Stomach (tissue), 9 donors: ENCODE measurements around the gene SLF1. TPM values are rescaled to one million over a fixed set of nuclear protein-coding genes. Genes with fewer than 3 reads are reported as not detected.

Experiments
- DNase-seq, 2 donors: peaks; one replicate each; pipeline versions ENCODE4 v3.0.0 to v3.0.0-alpha.2; 2013 to 2019
- H3K27ac ChIP-seq, 5 donors: fragments of 200-600 bp in 4 of 5; sonication (generic) in 4 of 5; one replicate each; pipeline ENCODE4 v1.5.1; 2013 to 2019; ENCODE audit warnings: mild to moderate bottlenecking in 1 of 5, moderate library complexity in 1 of 5
- H3K27me3 ChIP-seq, 3 donors: fragments of 200-600 bp; sonication (generic); one replicate each; pipeline ENCODE4 v1.5.1; 2017 to 2019; ENCODE audit warnings: mixed run types in 1 of 3
- H3K36me3 ChIP-seq, 4 donors: fragments of 200-600 bp; sonication (generic); 1 replicate in 3 of 4; 2 replicates in 1 of 4; pipeline ENCODE4 v1.5.1; 2016 to 2019
- H3K4me1 ChIP-seq, 4 donors: fragments of 200-600 bp; sonication (generic); one replicate each; pipeline ENCODE4 v1.5.1; 2016 to 2019
- H3K4me3 ChIP-seq, 4 donors: fragments of 200-600 bp; sonication (generic) in 3 of 4; one replicate each; pipeline ENCODE4 v1.5.1; 2016 to 2019; ENCODE audit warnings: mild to moderate bottlenecking in 1 of 4
- H3K9me3 ChIP-seq, 4 donors: fragments of 200-600 bp; sonication (generic); one replicate each; pipeline ENCODE4 v1.5.1; 2016 to 2019
- CTCF ChIP-seq, 7 experiments: fragments of 450-650 bp in 4 of 7; fragments of 200-600 bp in 3 of 7; sonication (generic) in 3 of 7; IDR thresholded peaks; one replicate each; pipeline ENCODE4 v1.5.1; 2016 to 2019; ENCODE audit warnings: antibody characterized with exemption in 7 of 7, control low read depth in 2 of 7, mild to moderate bottlenecking in 1 of 7
- EP300 ChIP-seq: sonication (generic); formaldehyde crosslinking; IDR thresholded peaks from one replicate; pipeline ENCODE4 v1.6.1; 2017; ENCODE audit warnings: antibody characterized with exemption
- POLR2A ChIP-seq, 4 donors: fragments of 450-650 bp; IDR thresholded peaks; one replicate each; pipeline ENCODE4 v1.6.1; 2016; ENCODE audit warnings: antibody characterized with exemption in 4 of 4, control low read depth in 2 of 4, mild to moderate bottlenecking in 1 of 4, moderate library complexity in 1 of 4
- POLR2AphosphoS5 ChIP-seq, 3 donors: sonication (generic); formaldehyde crosslinking; IDR thresholded peaks; one replicate each; pipeline ENCODE4 v1.6.1; 2016; ENCODE audit warnings: antibody characterized with exemption in 3 of 3
- WGBS, 5 donors: extraction: QIAGEN DNeasy Blood & Tissue Kit in 3 of 5; methylation state at CpG; one replicate each; pipeline versions ENCODE4 v1.1.5 to v1.1.7; 2013 to 2018; 5-methylcytosine and 5-hydroxymethylcytosine counted together
- intact Hi-C: fragments of 100-400 bp; cut with DNase I; formaldehyde crosslinking; loops from one replicate; pipeline ENCODE4 v1.15.1; 2023; ENCODE audit warnings: low total_unique reads
- polyA plus RNA-seq, 3 donors: library from polyadenylated mRNA; stranded (reverse); fragments of 200-250 nt; gene quantifications; one replicate each; pipeline ENCODE4 v1.2.3, GENCODE V29; 2013
- total RNA-seq, 5 donors: library from RNA; depleted of rRNA; stranded (reverse); fragments of >200 nt; gene quantifications; one replicate each; pipeline versions ENCODE4 v1.1.0 to v1.2.3, GENCODE V29; 2014 to 2016
- donor health status: healthy with polysubstance abuse.
- donor health status: Bipolar disorder and iron deficiency.
- donor health status: healthy.

SLF1 gene
- total and polyA plus RNA-seq, 8 donors: 0.58 to 53.1 (median 5.2) TPM

GRCh38 chr5:94682814-94683520 is 64.5 kb downstream of the SLF1 start:
- Histone ChIP-seq H3K4me1 (no peaks in the 10 kb centered on the region), H3K36me3 (peaks cover 0 to 19% (median 13%) of the 10 kb centered on the region in 4 donors), H3K27me3 (no peaks in the 10 kb centered on the region), H3K9me3 (no peaks in the 10 kb centered on the region), H3K27ac (no peak overlapping the region), H3K4me3 (no peak overlapping the region)
- intact Hi-C loops: no loop called here
- no peak for DNase-seq
- TF ChIP-seq POLR2AphosphoS5 (IDR thresholded peaks at IDR 0.05) (no peak), CTCF (IDR thresholded peaks at IDR 0.05) (no peak), EP300 (no peak), POLR2A (IDR thresholded peaks at IDR 0.05) (no peak)
- 64 to 76% (median 72%) methylated on average over 5 of the region's 5 CpGs for WGBS, 5 donors

- H3K27me3 ChIP-seq: no peaks in the 10 kb centered on the region
- intact Hi-C loops: no loop called here
- H3K4me1 ChIP-seq: peaks cover 0 to 8% (median 2%) of the 10 kb centered on the region in 4 donors
- no peaks in the 10 kb centered on the region for H3K9me3 ChIP-seq
- no peak for TF ChIP-seq POLR2A (IDR thresholded peaks at IDR 0.05)
- H3K36me3 ChIP-seq: peaks cover 0 to 21% (median 17%) of the 10 kb centered on the region in 4 donors
- no peak overlapping the region for H3K4me3 ChIP-seq
- no peak overlapping the region for H3K27ac ChIP-seq
- peak in 1 of 2 donors; percentile 24 for DNase-seq
Measured at GRCh38 chr5:94689908-94690307, 71.4 kb downstream of the SLF1 start.

GRCh38 chr5:94690778-94691177 is 72.3 kb downstream of the SLF1 start:
- H3K4me1 ChIP-seq: peaks cover 0 to 8% (median 2%) of the 10 kb centered on the region in 4 donors
- intact Hi-C loops: no loop called here
- WGBS, 5 donors: 59 to 72% (median 69%) methylated on average over 2 of the region's 2 CpGs

GRCh38 chr5:94691291-94691690 is 72.8 kb downstream of the SLF1 start:
- intact Hi-C loops: no loop called here
- DNase-seq: no peak
- H3K9me3 ChIP-seq: no peaks in the 10 kb centered on the region
- H3K36me3 ChIP-seq: peaks cover 0 to 21% (median 20%) of the 10 kb centered on the region in 4 donors
- H3K4me3 ChIP-seq: no peak overlapping the region
- H3K4me1 ChIP-seq: peaks cover 0 to 8% (median 2%) of the 10 kb centered on the region in 4 donors
- H3K27me3 ChIP-seq: no peaks in the 10 kb centered on the region
- no peak overlapping the region for H3K27ac ChIP-seq
- 88 to 94% (median 89%) methylated on average over 1 of the region's 1 CpG for WGBS, 5 donors
- TF ChIP-seq CTCF (IDR thresholded peaks at IDR 0.05): no peak

More at GRCh38 chr5:94690778-94691177, 72.3 kb downstream of the SLF1 start:
- peak in 1 of 2 donors; percentile 51 for DNase-seq
- H3K27me3 ChIP-seq: no peaks in the 10 kb centered on the region
- H3K4me3 ChIP-seq: no peak overlapping the region
- H3K36me3 ChIP-seq: peaks cover 0 to 21% (median 20%) of the 10 kb centered on the region in 4 donors
- no peak overlapping the region for H3K27ac ChIP-seq
- H3K9me3 ChIP-seq: no peaks in the 10 kb centered on the region
- TF ChIP-seq CTCF (IDR thresholded peaks at IDR 0.05) (no peak), EP300 (no peak), POLR2A (IDR thresholded peaks at IDR 0.05) (no peak), POLR2AphosphoS5 (IDR thresholded peaks at IDR 0.05) (no peak)

- 44 to 60% (median 49%) methylated on average over 4 of the region's 4 CpGs for WGBS, 5 donors
Measured at GRCh38 chr5:94691949-94692348, 73.5 kb downstream of the SLF1 start.

More at GRCh38 chr5:94691949-94692348, 73.5 kb downstream of the SLF1 start:
- Histone ChIP-seq H3K4me1 (peaks cover 0 to 8% (median 2%) of the 10 kb centered on the region in 4 donors), H3K9me3 (no peaks in the 10 kb centered on the region), H3K36me3 (peaks cover 0 to 15% (median 14%) of the 10 kb centered on the region in 4 donors), H3K27ac (no peak overlapping the region), H3K4me3 (no peak overlapping the region), H3K27me3 (no peaks in the 10 kb centered on the region)
- TF ChIP-seq POLR2AphosphoS5 (IDR thresholded peaks at IDR 0.05): no peak
- TF ChIP-seq EP300: no peak
- no peak for TF ChIP-seq CTCF (IDR thresholded peaks at IDR 0.05)
- TF ChIP-seq POLR2A (IDR thresholded peaks at IDR 0.05): no peak
- DNase-seq: peak in 1 of 2 donors; percentile 40
- intact Hi-C loops: no loop called here
